Measurements from ENCODE around the gene HRG. TPM values are rescaled to one million over a fixed set of nuclear protein-coding genes. Genes with fewer than 3 reads are reported as not detected.

The HRG gene
- total and polyA plus RNA-seq, 2 of the 4 experiments (the other 2 are of a cell fraction) = not detected

DNA sequence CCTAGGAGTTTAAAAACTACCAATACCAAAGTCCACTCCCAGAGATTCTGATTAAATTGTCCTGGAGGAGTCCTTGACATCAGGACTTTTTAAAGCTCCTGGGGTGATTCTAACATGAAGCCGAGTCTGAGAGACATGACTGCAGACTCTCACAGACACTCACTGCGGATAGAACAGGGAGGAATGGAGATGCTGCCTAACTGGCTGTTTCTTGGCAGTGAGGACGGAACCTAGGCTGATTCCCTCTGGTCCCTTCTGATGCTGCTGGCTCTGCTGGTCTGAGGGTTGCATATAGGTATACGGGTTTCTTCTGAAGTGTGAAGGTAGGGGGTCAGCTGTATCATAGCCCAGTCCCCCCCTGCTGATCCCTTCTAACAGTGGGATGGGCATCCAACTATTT lies 1.3 kb upstream of the HRG start:
- no peak overlapping the region for H2BK120ac ChIP-seq (ENCODE audit: low read depth, low read length)
- H3K9me3 ChIP-seq (ENCODE audit: control insufficient read depth, insufficient read depth, low read length) = no peaks in the 10 kb centered on the region
- H4K8ac ChIP-seq (ENCODE audit: low read depth in 2 of 2, low read length in 2 of 2) = no peak overlapping the region
- no peaks in the 10 kb centered on the region for H4K20me1 ChIP-seq (ENCODE audit: insufficient read depth, low read length)
- no peak overlapping the region for H3K4me3 ChIP-seq (ENCODE audit: insufficient read depth, low read depth, low read length)
- H2AK5ac ChIP-seq (ENCODE audit: low read depth, low read length) = no peak overlapping the region
- H3K14ac ChIP-seq (replicated peaks; ENCODE audit: low read depth, low read length) = no peak overlapping the region
- peaks cover 18% of the 10 kb centered on the region for H3K27me3 ChIP-seq (ENCODE audit: control insufficient read depth, insufficient read depth, low read length)
- no peaks in the 10 kb centered on the region for H3K79me1 ChIP-seq (ENCODE audit: low read depth in 1 of 2, low read length in 2 of 2)
- no peak overlapping the region for H2AK9ac ChIP-seq (replicated peaks; ENCODE audit: low read depth, low read length, poor library complexity)
- no CpG with 5 or more reads among the region's 4 CpGs for WGBS, 2 experiments (ENCODE audit: extremely low coverage in 2 of 2, insufficient read length in 1 of 2)
- H3K36me3 ChIP-seq (ENCODE audit: control insufficient read depth, insufficient read depth, low read length) = no peaks in the 10 kb centered on the region
- H4K91ac ChIP-seq (ENCODE audit: insufficient read depth, low read depth, low read length) = no peak overlapping the region
- H2BK20ac ChIP-seq (ENCODE audit: low read depth, low read length) = no peak overlapping the region
- H3K4me1 ChIP-seq (ENCODE audit: control insufficient read depth, insufficient read depth, low read length) = no peaks in the 10 kb centered on the region
- POLR2A ChIA-PET (ENCODE audit: unreplicated experiment) = no interaction called here
- H2AFZ ChIP-seq (replicated peaks; ENCODE audit: low read length, poor library complexity) = no peak overlapping the region
- TF ChIP-seq BHLHE40 (IDR thresholded peaks at IDR 0.05; ENCODE audit: low read depth, low read length) (no peak), POLR2A (IDR thresholded peaks at IDR 0.05; ENCODE audit: low read depth, low read length) (no peak), SMC3 (IDR thresholded peaks at IDR 0.05; ENCODE audit: low read depth, low read length) (no peak)
- TF ChIP-seq, protein P1, sequence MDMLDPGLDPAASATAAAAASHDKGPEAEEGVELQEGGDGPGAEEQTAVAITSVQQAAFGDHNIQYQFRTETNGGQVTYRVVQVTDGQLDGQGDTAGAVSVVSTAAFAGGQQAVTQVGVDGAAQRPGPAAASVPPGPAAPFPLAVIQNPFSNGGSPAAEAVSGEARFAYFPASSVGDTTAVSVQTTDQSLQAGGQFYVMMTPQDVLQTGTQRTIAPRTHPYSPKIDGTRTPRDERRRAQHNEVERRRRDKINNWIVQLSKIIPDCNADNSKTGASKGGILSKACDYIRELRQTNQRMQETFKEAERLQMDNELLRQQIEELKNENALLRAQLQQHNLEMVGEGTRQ (IDR thresholded peaks at IDR 0.05; ENCODE audit: low read depth, low read length) = no peak
- no peak overlapping the region for H3K4ac ChIP-seq (ENCODE audit: low read depth, low read length)
- DNase-seq = no peak
- no peak overlapping the region for H3K56ac ChIP-seq (ENCODE audit: extremely low read depth, insufficient read depth, low read length)
- BruUV-seq (replicated peaks) = no TSS peak
- H3K9me1 ChIP-seq (ENCODE audit: insufficient read depth, low read length) = no peaks in the 10 kb centered on the region
- no peak overlapping the region for H2BK5ac ChIP-seq (ENCODE audit: low read depth, low read length, poor library complexity, severe bottlenecking)
- H4K5ac ChIP-seq (ENCODE audit: low read depth, low read length) = no peak overlapping the region
- intact Hi-C loops (cut with micrococcal nuclease) = no loop called here
- dilution Hi-C loops (cut with HindIII; ENCODE audit: low sequenced_read_pairs, unreplicated experiment) = no loop called here
- no peak overlapping the region for H2BK15ac ChIP-seq (ENCODE audit: low read depth, low read length)
- no peak overlapping the region for H3K9ac ChIP-seq (ENCODE audit: low read depth, low read length)
- H3K23ac ChIP-seq (ENCODE audit: low read depth, low read length) = no peak overlapping the region
- CTCF ChIA-PET = no interaction called here
- ATAC-seq (ENCODE audit: low read depth) = no peak
- in situ Hi-C loops (cut with MboI; ENCODE audit: low sequenced_read_pairs) = no loop called here
- H3K27ac ChIP-seq (ENCODE audit: insufficient read depth, low read length) = no peak overlapping the region
- no peak overlapping the region for H3K4me2 ChIP-seq (ENCODE audit: low read depth, low read length)
- no peak overlapping the region for H3K18ac ChIP-seq (ENCODE audit: low read depth, low read length)
